RWPE1 (cell line): ENCODE data around the gene TBXAS1.
"Not testable (repeated sequence)": the region's sequence is repeated elsewhere in the genome, so short reads cannot be mapped to it uniquely, and the experiment has no call there.

Experiments used
- CTCF ChIA-PET: fragments of 350-600 bp; sonication (Branson Sonifier 250); formaldehyde crosslinking; extraction: SDS; loops from one replicate; lab custom pipeline; 2021; lab: Yijun Ruan, JAX
- POLR2A ChIA-PET: fragments of 400-600 bp; formaldehyde crosslinking; extraction: SDS; loops from one replicate; lab custom pipeline; 2020; ENCODE audit warnings: antibody characterized with exemption; ENCODE audit not compliant: low non-redundant PET; lab: Yijun Ruan, JAX
- DNase-seq: peaks from one replicate; pipeline ENCODE4 v3.0.0; 2012; ENCODE audit warnings: low spot score
- H3K27ac ChIP-seq: fragments of 450-650 bp; 2 replicates; pipeline ENCODE4 v1.5.1; 2017
- CTCF ChIP-seq: fragments of 450-650 bp; conservative IDR thresholded peaks from 2 replicates; pipeline ENCODE4 v1.5.1; 2017; ENCODE audit warnings: low read depth, mild to moderate bottlenecking

The TBXAS1 gene

GRCh38 chr7:139901901-139902300 lies 72.8 kb downstream of the TBXAS1 start:
- TF ChIP-seq CTCF = no peak
- ChIA-PET POLR2A (no interaction called here), CTCF (no interaction called here)
- DNase-seq = no peak
- H3K27ac ChIP-seq = no peak overlapping the region

GRCh38 chr7:139902436-139903102 lies 73.5 kb downstream of the TBXAS1 start:
- no peak for TF ChIP-seq CTCF
- H3K27ac ChIP-seq = no peak overlapping the region
- CTCF ChIA-PET = no interaction called here
- DNase-seq = no peak
- POLR2A ChIA-PET = no interaction called here

GRCh38 chr7:139903103-139903477 lies 74.0 kb downstream of the TBXAS1 start:
- CTCF ChIA-PET, H3K27ac ChIP-seq, DNase-seq, POLR2A ChIA-PET: not testable (repeated sequence)

- H3K27ac ChIP-seq = no peak overlapping the region
- DNase-seq = no peak
- ChIA-PET POLR2A (no interaction called here), CTCF (no interaction called here)
- TF ChIP-seq CTCF = no peak
These were observed 77.8 kb downstream of the TBXAS1 start for GRCh38 chr7:139906879-139907278.

- ChIA-PET POLR2A (no interaction called here), CTCF (interaction anchor here (0.6 kb wide), 1 partner anchor 71 kb away, joined by 3 read pairs; no protein-coding TSS in a partner anchor)
- H3K27ac ChIP-seq = no peak overlapping the region
- TF ChIP-seq CTCF = no peak
- no peak for DNase-seq
These were observed 79.7 kb downstream of the TBXAS1 start for GRCh38 chr7:139908792-139909191.

GRCh38 chr7:139909379-139910050 lies 80.5 kb downstream of the TBXAS1 start:
- CTCF ChIA-PET = no interaction called here
- H3K27ac ChIP-seq = peak overlapping the region; percentile 73
- TF ChIP-seq CTCF = no peak
- POLR2A ChIA-PET = no interaction called here
- no peak for DNase-seq

GRCh38 chr7:139913021-139913844 lies 84.2 kb downstream of the TBXAS1 start:
- ChIA-PET POLR2A (no interaction called here), CTCF (no interaction called here)
- DNase-seq = no peak
- TF ChIP-seq CTCF = no peak
- peak overlapping the region; percentile 26; the same call in 1 of the 2 replicates for H3K27ac ChIP-seq
